ENCODE results near the gene MAPK14.

DNA sequence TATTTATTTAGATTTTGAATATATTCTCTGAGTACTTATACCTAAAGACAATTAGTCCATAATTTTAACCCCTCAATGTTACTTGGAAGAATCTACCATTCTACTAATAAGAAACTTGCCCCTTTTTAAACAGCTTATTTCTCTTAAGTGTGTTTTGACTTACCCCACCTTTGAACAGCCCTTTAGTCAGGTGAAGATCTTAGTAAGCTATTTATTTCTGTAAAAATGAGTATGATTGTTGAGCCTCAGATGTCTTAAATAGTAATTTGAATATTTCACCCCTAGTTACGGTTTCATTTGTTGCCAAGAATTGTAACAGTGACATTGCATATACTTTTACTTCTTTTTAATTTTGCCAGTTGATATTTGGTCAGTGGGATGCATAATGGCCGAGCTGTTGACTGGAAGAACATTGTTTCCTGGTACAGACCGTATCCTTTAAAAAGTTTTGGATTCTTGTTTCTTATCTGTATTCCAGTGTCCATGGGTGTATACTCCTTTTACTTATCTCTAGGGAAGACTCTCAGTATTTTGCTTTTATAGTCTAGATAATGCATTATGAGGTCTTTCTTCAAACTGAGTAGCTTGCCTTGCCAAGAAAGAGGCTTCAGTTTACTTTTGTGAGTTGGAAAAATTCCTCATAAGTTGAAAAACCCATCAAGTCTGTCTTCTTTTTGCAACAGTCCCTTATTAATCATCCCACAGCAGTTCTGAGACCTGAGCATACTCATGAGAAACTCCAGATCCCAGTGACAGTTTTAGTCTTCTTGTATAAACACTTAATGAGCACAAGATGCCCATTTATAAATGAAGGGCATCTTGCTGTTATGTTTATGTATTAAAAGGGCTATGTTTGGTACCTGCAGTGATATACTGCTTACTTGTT is 48.8 kb downstream of the MAPK14 start:
- no peak for TF ChIP-seq CTCF (IDR thresholded peaks at IDR 0.05; ENCODE audit: low read length)
- no peak for TF ChIP-seq EZH2 (IDR thresholded peaks at IDR 0.05; ENCODE audit: borderline replicate concordance, low read length)
